ENCODE measurements around the gene CPOX. TPM values are rescaled to one million over a fixed set of nuclear protein-coding genes. Genes with fewer than 3 reads are reported as not detected.

The CPOX gene
- total RNA-seq, 4 donors from 2014 or later, result 7.6 to 21.4 (median 14.7) TPM

DNA sequence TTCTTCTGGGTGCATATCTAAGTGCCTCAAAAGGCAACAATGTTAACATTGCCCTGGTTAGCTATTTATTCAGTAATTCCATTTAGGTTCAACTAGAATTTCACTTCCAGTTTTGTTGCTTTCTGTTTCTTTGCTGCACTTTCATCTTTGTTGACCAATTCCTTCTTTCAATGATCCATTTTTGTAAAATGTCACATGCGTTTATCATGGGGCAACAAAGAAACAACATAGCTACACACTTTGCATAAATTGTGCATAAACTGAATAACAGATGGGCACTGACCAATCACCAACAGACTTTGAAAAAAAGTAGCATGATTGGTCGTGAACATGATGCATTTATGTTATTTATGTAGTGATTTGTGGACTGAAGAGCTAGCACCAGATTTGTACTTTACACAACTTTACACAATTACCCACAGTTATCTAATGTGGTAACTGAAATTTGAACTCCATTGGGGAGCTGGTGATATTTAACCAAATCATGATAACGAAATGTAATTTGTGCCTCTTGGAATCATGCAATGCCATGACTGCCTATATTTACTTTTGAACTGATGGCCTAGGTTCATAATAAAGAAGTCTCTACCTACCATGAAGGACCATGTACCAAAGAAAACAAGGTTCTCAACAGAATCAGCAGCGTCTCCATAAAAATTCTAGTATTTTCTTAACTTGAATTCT is 7.1 kb upstream of the CPOX start:
- intact Hi-C loops (cut with DNase I), result loop anchor here (5.0 to 10.0 kb wide), 2 partner anchors 212 to 394 kb away; no protein-coding TSS in a partner anchor
- Histone ChIP-seq H3K36me3 (no peaks in the 10 kb centered on the region), H3K27me3 (no peaks in the 10 kb centered on the region), H3K27ac (replicated peaks in 1 of 4) (no peak overlapping the region), H3K4me1 (no peaks in the 10 kb centered on the region), H3K4me3 (no peak overlapping the region), H3K9me3 (no peaks in the 10 kb centered on the region)
- 90% methylated on average over 4 of the region's 4 CpGs for WGBS
- TF ChIP-seq, protein P1, sequence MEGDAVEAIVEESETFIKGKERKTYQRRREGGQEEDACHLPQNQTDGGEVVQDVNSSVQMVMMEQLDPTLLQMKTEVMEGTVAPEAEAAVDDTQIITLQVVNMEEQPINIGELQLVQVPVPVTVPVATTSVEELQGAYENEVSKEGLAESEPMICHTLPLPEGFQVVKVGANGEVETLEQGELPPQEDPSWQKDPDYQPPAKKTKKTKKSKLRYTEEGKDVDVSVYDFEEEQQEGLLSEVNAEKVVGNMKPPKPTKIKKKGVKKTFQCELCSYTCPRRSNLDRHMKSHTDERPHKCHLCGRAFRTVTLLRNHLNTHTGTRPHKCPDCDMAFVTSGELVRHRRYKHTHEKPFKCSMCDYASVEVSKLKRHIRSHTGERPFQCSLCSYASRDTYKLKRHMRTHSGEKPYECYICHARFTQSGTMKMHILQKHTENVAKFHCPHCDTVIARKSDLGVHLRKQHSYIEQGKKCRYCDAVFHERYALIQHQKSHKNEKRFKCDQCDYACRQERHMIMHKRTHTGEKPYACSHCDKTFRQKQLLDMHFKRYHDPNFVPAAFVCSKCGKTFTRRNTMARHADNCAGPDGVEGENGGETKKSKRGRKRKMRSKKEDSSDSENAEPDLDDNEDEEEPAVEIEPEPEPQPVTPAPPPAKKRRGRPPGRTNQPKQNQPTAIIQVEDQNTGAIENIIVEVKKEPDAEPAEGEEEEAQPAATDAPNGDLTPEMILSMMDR (IDR thresholded peaks at IDR 0.05), result no peak
- no peak for TF ChIP-seq POLR2AphosphoS5 (IDR thresholded peaks at IDR 0.05)
- DNase-seq (ENCODE audit: extremely low spot score), result no peak

DNA sequence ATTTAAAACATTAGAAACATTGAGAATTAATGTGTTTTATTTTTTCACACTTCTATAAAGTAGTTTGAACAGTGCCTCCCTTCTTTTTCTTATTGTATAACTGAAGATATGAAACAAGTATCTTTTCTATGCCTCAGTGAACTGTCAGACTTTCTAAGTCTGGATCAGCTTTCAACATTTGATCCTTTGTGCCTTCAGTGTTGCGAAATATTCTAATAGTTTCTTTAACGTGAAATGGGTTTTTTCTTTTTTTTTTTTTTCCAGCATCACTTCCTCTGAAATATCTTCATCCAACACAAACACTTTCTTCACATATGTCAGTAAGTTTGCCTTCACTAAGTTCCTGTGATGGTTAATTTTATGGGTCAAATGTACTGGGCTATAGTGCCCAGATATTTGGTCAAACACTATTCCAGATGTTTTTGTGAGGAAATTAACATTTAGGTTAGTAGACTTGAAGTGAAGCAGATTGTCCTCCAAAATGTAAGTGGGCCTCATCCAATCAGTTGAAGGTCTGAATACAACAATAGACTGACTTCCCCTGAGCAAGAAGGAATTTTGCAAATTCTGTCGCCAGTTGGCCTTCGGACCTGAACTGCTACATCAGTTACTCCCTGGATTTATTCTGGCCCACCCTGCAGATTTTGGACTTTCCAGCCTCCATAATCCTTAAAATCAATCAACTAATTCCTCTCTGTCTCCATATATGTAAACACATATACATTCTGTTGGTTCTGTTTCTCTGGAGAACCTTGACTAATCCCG is 6.4 kb upstream of the CPOX start:
- no peaks in the 10 kb centered on the region for H3K4me1 ChIP-seq
- no peaks in the 10 kb centered on the region for H3K27me3 ChIP-seq
- 67% methylated on average over 5 of the region's 5 CpGs for WGBS
- TF ChIP-seq POLR2AphosphoS5 (IDR thresholded peaks at IDR 0.05) (no peak), EP300 (IDR thresholded peaks at IDR 0.05) (no peak), POLR2A (IDR thresholded peaks at IDR 0.05; ENCODE audit: low read depth) (no peak)
- TF ChIP-seq, protein P1 (IDR thresholded peaks at IDR 0.05), result no peak
- no peak for DNase-seq (ENCODE audit: extremely low spot score)
- intact Hi-C loops (cut with DNase I), result loop anchor here (5.0 to 10.0 kb wide), 3 partner anchors 135 to 395 kb away; no protein-coding TSS in a partner anchor
- H3K36me3 ChIP-seq, result no peaks in the 10 kb centered on the region
- H3K4me3 ChIP-seq, result no peak overlapping the region
- H3K9me3 ChIP-seq, result no peaks in the 10 kb centered on the region
- no peak overlapping the region for H3K27ac ChIP-seq (replicated peaks in 1 of 4)

DNA sequence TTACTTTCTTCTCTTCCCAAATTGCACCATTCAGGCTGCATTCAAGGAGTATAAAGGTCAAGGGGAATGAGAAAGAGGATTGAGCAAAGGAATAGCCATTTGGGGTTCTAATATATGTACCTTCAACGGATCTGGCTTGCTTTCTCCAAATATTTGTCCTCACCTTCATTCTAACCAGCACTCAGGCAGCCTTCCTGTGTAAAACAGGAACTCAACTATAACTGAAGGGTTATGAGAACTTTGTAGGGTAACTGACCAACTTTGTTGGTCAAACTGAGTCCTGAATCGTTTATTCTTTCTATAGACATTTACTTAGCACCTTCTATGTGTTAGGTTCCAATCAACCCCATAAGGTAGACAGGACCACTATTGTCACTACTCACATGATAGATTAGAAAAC is 5.1 kb upstream of the CPOX start:
- H3K27me3 ChIP-seq, result no peaks in the 10 kb centered on the region
- WGBS, result 82% methylated on average over 2 of the region's 2 CpGs
- TF ChIP-seq, protein P1 (IDR thresholded peaks at IDR 0.05), result no peak
- intact Hi-C loops (cut with DNase I), result loop anchor here (10.0 kb wide), 1 partner anchor 136 kb away; no protein-coding TSS in a partner anchor
- DNase-seq (ENCODE audit: extremely low spot score), result no peak
- no peak overlapping the region for H3K27ac ChIP-seq (replicated peaks in 1 of 4)
- H3K9me3 ChIP-seq, result no peaks in the 10 kb centered on the region
- no peaks in the 10 kb centered on the region for H3K36me3 ChIP-seq
- H3K4me3 ChIP-seq, result no peak overlapping the region
- peaks cover 0 to 5% (median 0%) of the 10 kb centered on the region in 4 donors for H3K4me1 ChIP-seq

DNA sequence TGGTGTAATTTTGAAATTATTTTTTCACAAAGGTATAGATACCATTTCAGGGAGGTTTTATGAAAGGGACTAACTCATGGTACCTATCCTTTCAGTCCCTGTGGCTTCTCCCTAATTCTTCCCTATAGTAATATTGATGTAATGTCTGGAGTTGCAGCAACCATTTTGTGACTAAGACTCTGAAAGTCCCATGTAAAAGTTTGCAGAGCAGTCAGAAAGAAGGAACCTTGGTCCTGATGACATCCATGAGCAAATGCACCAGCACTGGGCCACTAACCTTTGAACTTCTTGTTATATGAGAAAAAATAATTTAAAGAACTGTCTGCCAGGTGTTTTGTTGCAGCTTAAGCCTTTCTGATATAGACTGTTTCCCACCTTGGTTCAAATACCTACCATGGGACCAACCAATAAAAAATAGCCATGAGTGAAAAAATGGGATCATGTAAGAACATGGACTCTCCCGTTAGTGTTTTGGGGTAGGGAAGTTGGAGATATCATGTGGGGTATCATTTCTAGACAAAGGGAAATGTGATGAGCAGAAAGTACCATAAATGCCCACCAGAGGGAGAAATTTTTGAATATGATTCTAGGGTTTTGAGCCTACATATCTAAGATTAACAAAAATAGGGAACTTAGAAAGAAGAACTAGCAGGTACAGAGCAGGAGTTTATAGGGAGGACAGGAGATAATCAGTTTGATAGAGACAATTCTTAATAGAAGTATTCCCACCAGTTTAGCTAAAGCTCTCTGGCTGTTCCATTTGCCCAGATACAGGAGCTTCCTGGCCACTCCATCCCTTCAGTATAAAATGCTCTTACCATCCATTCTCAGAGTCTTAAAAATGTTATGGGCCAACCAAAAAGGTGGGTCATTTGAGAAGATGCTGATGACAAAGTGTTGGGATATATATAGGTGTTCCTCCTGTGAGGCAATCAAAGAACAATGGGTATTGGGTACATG is 3.4 kb upstream of the CPOX start:
- no peak for DNase-seq (ENCODE audit: extremely low spot score)
- Histone ChIP-seq H3K27ac (replicated peaks in 1 of 4) (no peak overlapping the region), H3K9me3 (no peaks in the 10 kb centered on the region), H3K4me1 (peaks cover 9 to 16% (median 12%) of the 10 kb centered on the region in 4 donors), H3K4me3 (no peak overlapping the region), H3K27me3 (no peaks in the 10 kb centered on the region), H3K36me3 (no peaks in the 10 kb centered on the region)
- WGBS, result 4% methylated on average over 1 of the region's 1 CpG
- intact Hi-C loops (cut with DNase I), result loop anchor here (10.0 kb wide), 1 partner anchor 138 kb away; no protein-coding TSS in a partner anchor
- TF ChIP-seq POLR2AphosphoS5 (IDR thresholded peaks at IDR 0.05) (no peak), POLR2A (IDR thresholded peaks at IDR 0.05; ENCODE audit: low read depth) (no peak), EP300 (IDR thresholded peaks at IDR 0.05) (no peak)
- TF ChIP-seq, protein P1 (IDR thresholded peaks at IDR 0.05), result peak; percentile 51 to 85 (median 64)
